K562 (cell line): ENCODE results near the gene CUX1. TPM values are rescaled to one million over a fixed set of nuclear protein-coding genes. Genes with fewer than 3 reads are reported as not detected.

ENCODE experiments used
- ADNP ChIP-seq: fragments of 200-800 bp; sonication (Bioruptor generic); IDR thresholded peaks from 2 replicates; pipeline ENCODE4 v1.6.1; 2016; ENCODE audit warnings: missing genetic modification characterization, missing compliant biosample characterization
- ARID1B ChIP-seq: fragments of 450-650 bp; IDR thresholded peaks from 2 replicates; pipeline ENCODE4 v1.6.1; 2016; ENCODE audit warnings: antibody characterized with exemption, mild to moderate bottlenecking, inconsistent platforms
- CAMTA2 ChIP-seq: fragments of 250-450 bp; sonication (Bioruptor Pico); conservative IDR thresholded peaks from 2 replicates; pipeline ENCODE4 v1.5.1; 2022
- CBX3 ChIP-seq, 2 experiments: IDR thresholded peaks; 1 replicate in 1 of 2; 2 replicates in 1 of 2; pipeline ENCODE4 v1.6.1; 2012; ENCODE audit warnings: inconsistent platforms in 2 of 2, low read length in 2 of 2, borderline replicate concordance in 1 of 2, control low read depth in 1 of 2
- CGGBP1 ChIP-seq: fragments of 250-450 bp; sonication (Bioruptor Pico); IDR thresholded peaks from 2 replicates; pipeline ENCODE4 v1.9.0; 2021; ENCODE audit warnings: mild to moderate bottlenecking
- CSDE1 ChIP-seq, 2 experiments: fragments of 450-650 bp; IDR thresholded peaks; 2 replicates each; pipeline ENCODE4 v1.6.1; 2016; ENCODE audit warnings: mild to moderate bottlenecking in 1 of 2
- CTBP1 ChIP-seq: fragments of 450-650 bp; IDR thresholded peaks from 2 replicates; pipeline ENCODE4 v1.6.1; 2016; ENCODE audit warnings: borderline replicate concordance
- EP400 ChIP-seq: fragments of 450-650 bp; IDR thresholded peaks from 2 replicates; pipeline ENCODE4 v1.6.1; 2017; ENCODE audit warnings: antibody characterized with exemption, mild to moderate bottlenecking, moderate library complexity
- MTA3 ChIP-seq: fragments of 450-650 bp; formaldehyde crosslinking; IDR thresholded peaks from 2 replicates; pipeline ENCODE4 v1.6.1; 2017; ENCODE audit warnings: mild to moderate bottlenecking, borderline replicate concordance
- NFATC3 ChIP-seq: fragments of 450-650 bp; IDR thresholded peaks from 2 replicates; pipeline ENCODE4 v1.6.1; 2017; ENCODE audit warnings: mild to moderate bottlenecking
- RBM17 ChIP-seq: fragments of 200-400 bp; formaldehyde crosslinking; IDR thresholded peaks from 2 replicates; pipeline ENCODE4 v1.6.1; 2017; ENCODE audit warnings: low read depth, mild to moderate bottlenecking, low read length, borderline replicate concordance
- RBM25 ChIP-seq: fragments of 200-400 bp; formaldehyde crosslinking; IDR thresholded peaks from 2 replicates; pipeline ENCODE4 v1.6.1; 2018; ENCODE audit warnings: low read length, low read depth, moderate library complexity; ENCODE audit not compliant: severe bottlenecking
- RBM34 ChIP-seq: fragments of 200-400 bp; formaldehyde crosslinking; IDR thresholded peaks from 2 replicates; pipeline ENCODE4 v1.6.1; 2018; ENCODE audit warnings: low read length, borderline replicate concordance; ENCODE audit not compliant: insufficient read depth
- REST ChIP-seq, 2 experiments: fragments of 450-650 bp; formaldehyde crosslinking in 1 of 2; IDR thresholded peaks; 2 replicates each; pipeline versions ENCODE4 v1.4.0 to v1.6.1; 2014 to 2020; ENCODE audit warnings: mild to moderate bottlenecking in 2 of 2, borderline replicate concordance in 1 of 2, low read depth in 1 of 2
- TAF9B ChIP-seq: fragments of 450-650 bp; IDR thresholded peaks from 2 replicates; pipeline ENCODE4 v1.6.1; 2018; ENCODE audit warnings: mild to moderate bottlenecking; ENCODE audit not compliant: partially characterized antibody
- ZFPM2 ChIP-seq: fragments of 250-450 bp; sonication (Bioruptor Pico); IDR thresholded peaks from 2 replicates; pipeline ENCODE4 v1.5.1; 2022; ENCODE audit warnings: mild to moderate bottlenecking
- ZKSCAN3 ChIP-seq: fragments of 250-450 bp; sonication (Bioruptor Pico); IDR thresholded peaks from 2 replicates; pipeline ENCODE4 v1.4.0; 2020
- ZNF445 ChIP-seq: fragments of 250-450 bp; sonication (Bioruptor Pico); IDR thresholded peaks from 2 replicates; pipeline ENCODE4 v1.4.0; 2020; ENCODE audit warnings: low read depth, mild to moderate bottlenecking, moderate library complexity
- polyA plus RNA-seq, 8 experiments: library from polyadenylated mRNA; depleted of rRNA in 4 of 8; stranded (reverse) in 5 of 8; unstranded in 3 of 8; fragments of >200 nt; fragmentation: Nextera tagmentation in 2 of 8; fragmentation: Illumina TruSeq in 1 of 8; extraction: Ambion mirVana in 2 of 8; extraction: Trizol in 1 of 8; gene quantifications; 2 replicates each; pipeline versions ENCODE4 v1.2.1 to v1.2.3, GENCODE V29; 2011 to 2014; ENCODE audit warnings: inconsistent platforms in 1 of 8, missing spikeins in 1 of 8
- total RNA-seq, 7 experiments: library from RNA; depleted of rRNA in 6 of 7; stranded (reverse); fragments of >200 nt in 6 of 7; fragmentation: Illumina TruSeq in 2 of 7; extraction: Trizol in 2 of 7; gene quantifications; 2 replicates each; pipeline versions ENCODE4 v1.2.1 to v1.2.3, GENCODE V29; 2011 to 2021; ENCODE audit warnings: low replicate concordance in 1 of 7

CUX1 gene
- total and polyA plus RNA-seq, 9 of the 15 experiments (the other 6 are each of a cell fraction or from before 2014, with no cell fraction given), result 3.6 to 55.3 (median 25.2) TPM

GRCh38 chr7:101902680-101903514 lies 85.5 kb downstream of the CUX1 start (continued):
- TF ChIP-seq REST (IDR thresholded peaks at IDR 0.05; ENCODE audit: borderline replicate concordance) (peak; percentile 69), REST (CRISPR knock-in tag; IDR thresholded peaks at IDR 0.05; ENCODE audit: low read depth) (peak; percentile 43; the same call in 1 of the 2 replicates), RBM17 (no peak), NFATC3 (no peak), ZNF445 (no peak), ARID1B (peak; percentile 94), CSDE1 (IDR thresholded peaks at IDR 0.05) (no peak), MTA3 (no peak; the same call in 1 of the 2 replicates), TAF9B (no peak), RBM34 (no peak), CAMTA2 (CRISPR knock-in tag) (no peak), EP400 (peak; percentile 81; the same call in 1 of the 2 replicates), ZKSCAN3 (CRISPR knock-in tag) (no peak), CBX3 (IDR thresholded peaks at IDR 0.05; ENCODE audit: borderline replicate concordance in 1 of 2, low read length in 2 of 2) (peak in 1 of 2 experiments; percentile 65; a peak in 2 of 3 replicates), CTBP1 (peak; percentile 87; the same call in 1 of the 2 replicates), ZFPM2 (no peak), CGGBP1 (0 out of 2 replicates have a peak, but pooled peaks have one; percentile 33), ADNP (peak; percentile 99), RBM25 (peak; percentile 97)
